HepG2 (cell line): ENCODE measurements around the gene KRTCAP3. TPM values are rescaled to one million over a fixed set of nuclear protein-coding genes. Genes with fewer than 3 reads are reported as not detected.

Source experiments
- ATF5 ChIP-seq: sonication (generic); formaldehyde crosslinking; IDR thresholded peaks from 2 replicates; pipeline ENCODE4 v1.4.0; 2020; ENCODE audit warnings: mild to moderate bottlenecking, low read depth, missing genetic modification reagents
- CEBPG ChIP-seq: IDR thresholded peaks from 2 replicates; pipeline ENCODE4 v1.6.1; 2016
- CREB1 ChIP-seq, 2 experiments: fragments of 450-650 bp in 1 of 2; IDR thresholded peaks; 2 replicates each; pipeline ENCODE4 v1.6.1; 2016 to 2017; ENCODE audit warnings: control low read depth in 1 of 2, mild to moderate bottlenecking in 1 of 2, missing compliant biosample characterization in 1 of 2, missing genetic modification characterization in 1 of 2
- DRAP1 ChIP-seq: IDR thresholded peaks from 2 replicates; pipeline ENCODE4 v1.6.1; 2016; ENCODE audit warnings: missing genetic modification reagents, missing compliant biosample characterization
- HNF1A ChIP-seq, 2 experiments: sonication (generic) in 1 of 2; formaldehyde crosslinking in 1 of 2; IDR thresholded peaks; 2 replicates each; pipeline versions ENCODE4 v1.4.0 to v1.6.1; 2016 to 2020; ENCODE audit warnings: borderline replicate concordance in 1 of 2, low read depth in 1 of 2, mild to moderate bottlenecking in 1 of 2, missing genetic modification reagents in 1 of 2
- IKZF5 ChIP-seq: IDR thresholded peaks from 2 replicates; pipeline ENCODE4 v1.6.1; 2018; ENCODE audit warnings: missing genetic modification reagents, mild to moderate bottlenecking, missing compliant biosample characterization
- MXI1 ChIP-seq: IDR thresholded peaks from 3 replicates; pipeline ENCODE4 v1.6.1; 2012; ENCODE audit warnings: low read depth, low read length, inconsistent platforms, borderline replicate concordance
- NCOA5 ChIP-seq: sonication (generic); formaldehyde crosslinking; IDR thresholded peaks from 2 replicates; pipeline ENCODE4 v1.4.0; 2020; ENCODE audit warnings: missing genetic modification reagents
- NFIB ChIP-seq: sonication (generic); formaldehyde crosslinking; IDR thresholded peaks from 2 replicates; pipeline ENCODE4 v1.9.0; 2021; ENCODE audit warnings: missing genetic modification reagents, mild to moderate bottlenecking, borderline replicate concordance
- NFKB2 ChIP-seq: sonication (generic); formaldehyde crosslinking; IDR thresholded peaks from 2 replicates; pipeline ENCODE4 v1.4.0; 2020; ENCODE audit warnings: missing genetic modification reagents, borderline replicate concordance
- NR0B2 ChIP-seq: sonication (generic); formaldehyde crosslinking; IDR thresholded peaks from 2 replicates; pipeline ENCODE4 v1.4.0; 2020; ENCODE audit warnings: mild to moderate bottlenecking, missing genetic modification reagents
- TGIF2 ChIP-seq: IDR thresholded peaks from 2 replicates; pipeline ENCODE4 v1.6.1; 2016; ENCODE audit warnings: control low read depth, missing compliant biosample characterization
- ZBTB21 ChIP-seq: sonication (generic); formaldehyde crosslinking; IDR thresholded peaks from 2 replicates; pipeline ENCODE4 v1.4.0; 2020; ENCODE audit warnings: missing genetic modification reagents
- ZBTB43 ChIP-seq: sonication (generic); formaldehyde crosslinking; conservative IDR thresholded peaks from 2 replicates; pipeline ENCODE4 v1.4.0; 2020; ENCODE audit warnings: missing genetic modification reagents
- ZNF354B ChIP-seq: sonication (generic); formaldehyde crosslinking; IDR thresholded peaks from 2 replicates; pipeline ENCODE4 v1.8.0; 2022; ENCODE audit warnings: mild to moderate bottlenecking, missing genetic modification reagents
- ZNF44 ChIP-seq: sonication (generic); formaldehyde crosslinking; IDR thresholded peaks from 2 replicates; pipeline ENCODE4 v1.5.1; 2020; ENCODE audit warnings: mild to moderate bottlenecking, missing genetic modification reagents
- ZNF563 ChIP-seq: sonication (generic); formaldehyde crosslinking; IDR thresholded peaks from 2 replicates; pipeline ENCODE4 v1.8.0; 2022; ENCODE audit warnings: mild to moderate bottlenecking, moderate library complexity, missing genetic modification reagents
- ZNF572 ChIP-seq: sonication (generic); formaldehyde crosslinking; IDR thresholded peaks from 2 replicates; pipeline ENCODE4 v1.5.1; 2020; ENCODE audit warnings: mild to moderate bottlenecking, missing genetic modification reagents
- ZNF615 ChIP-seq: sonication (generic); formaldehyde crosslinking; IDR thresholded peaks from 2 replicates; pipeline ENCODE4 v1.5.0; 2020; ENCODE audit warnings: mild to moderate bottlenecking, missing genetic modification reagents, borderline replicate concordance
- ZNF7 ChIP-seq: IDR thresholded peaks from 2 replicates; pipeline ENCODE4 v1.6.1; 2016; ENCODE audit warnings: missing biosample characterization, missing genetic modification reagents
- polyA plus RNA-seq, 8 experiments: library from polyadenylated mRNA; depleted of rRNA in 3 of 8; stranded (reverse) in 7 of 8; unstranded in 1 of 8; fragments of >200 nt; fragmentation: Illumina TruSeq in 4 of 8; extraction: Trizol in 4 of 8; gene quantifications; 2 replicates each; pipeline versions ENCODE4 v1.2.1 to v1.2.3, GENCODE V29; 2011 to 2016; ENCODE audit warnings: low read depth in 4 of 8, missing spikeins in 1 of 8, mixed read lengths in 1 of 8; ENCODE audit not compliant: insufficient read depth in 1 of 8
- total RNA-seq, 5 experiments: library from RNA; depleted of rRNA; stranded (reverse); fragments of >200 nt; fragmentation: Illumina TruSeq; extraction: Trizol; gene quantifications; 2 replicates each; pipeline ENCODE4 v1.2.3, GENCODE V29; 2016; ENCODE audit warnings: low read depth in 1 of 5

The KRTCAP3 gene
- total and polyA plus RNA-seq, 2 of the 13 experiments (the other 11 are each of a cell fraction or from before 2014, with no cell fraction given), result 2.1 to 4.5 TPM

GRCh38 chr2:27489498-27490397 lies 47.6 kb downstream of the KRTCAP3 start, which contains the start of gene IFT172 (continued):
- TF ChIP-seq ATF5 (CRISPR knock-in tag) (no peak; the same call in 1 of the 2 replicates), MXI1 (peak; percentile 100), CREB1 (IDR thresholded peaks at IDR 0.05) (peak; percentile 98), CREB1 (CRISPR knock-in tag; IDR thresholded peaks at IDR 0.05) (peak; percentile 97), NCOA5 (CRISPR knock-in tag) (no peak), ZBTB21 (CRISPR knock-in tag) (peak; percentile 80), ZNF563 (no peak), NFKB2 (CRISPR knock-in tag) (no peak; the same call in 1 of the 2 replicates), ZBTB43 (CRISPR knock-in tag) (no peak), ZNF572 (CRISPR knock-in tag) (no peak), CEBPG (CRISPR knock-in tag) (peak; percentile 73), ZNF7 (CRISPR knock-in tag) (no peak), TGIF2 (CRISPR knock-in tag) (peak; percentile 99), DRAP1 (CRISPR knock-in tag) (no peak; the same call in 1 of the 2 replicates), ZNF615 (CRISPR knock-in tag) (no peak), IKZF5 (peak; percentile 92), ZNF44 (CRISPR knock-in tag) (peak; percentile 8; the same call in 1 of the 2 replicates), ZNF354B (no peak), HNF1A (IDR thresholded peaks at IDR 0.05; ENCODE audit: low read depth) (0 out of 2 replicates have a peak, but pooled peaks have one; percentile 38), HNF1A (CRISPR knock-in tag; IDR thresholded peaks at IDR 0.05; ENCODE audit: borderline replicate concordance) (no peak; the same call in 1 of the 2 replicates), NR0B2 (CRISPR knock-in tag) (peak; percentile 26; the same call in 1 of the 2 replicates), NFIB (CRISPR knock-in tag) (no peak)
